Esophagus squamous epithelium (tissue), 5 donors: ENCODE results near the gene ARVCF. TPM values are rescaled to one million over a fixed set of nuclear protein-coding genes. Genes with fewer than 3 reads are reported as not detected.

Source experiments
- DNase-seq: peaks from one replicate; lab custom pipeline; 2025; lab: John Stamatoyannopoulos, UW
- H3K27ac ChIP-seq, 4 donors: fragments of 200-600 bp; sonication (generic); one replicate each; pipeline ENCODE4 v1.5.1; 2016 to 2019; ENCODE audit warnings: mild to moderate bottlenecking in 1 of 4
- H3K27me3 ChIP-seq, 4 donors: fragments of 200-600 bp; sonication (generic); 1 replicate in 3 of 4; 2 replicates in 1 of 4; pipeline versions ENCODE4 v1.5.1 to v1.6.0; 2017 to 2021; ENCODE audit warnings: antibody characterized with exemption in 1 of 4
- H3K36me3 ChIP-seq, 3 donors: fragments of 200-600 bp; sonication (generic); one replicate each; pipeline ENCODE4 v1.5.1; 2016 to 2019
- H3K4me1 ChIP-seq, 3 donors: fragments of 200-600 bp; sonication (generic); one replicate each; pipeline ENCODE4 v1.5.1; 2017 to 2019
- H3K4me3 ChIP-seq, 4 donors: fragments of 200-600 bp; sonication (generic); 1 replicate in 3 of 4; 2 replicates in 1 of 4; pipeline ENCODE4 v1.5.1; 2016 to 2019; ENCODE audit warnings: mild to moderate bottlenecking in 2 of 4, moderate library complexity in 1 of 4
- H3K9me3 ChIP-seq, 3 donors: fragments of 200-600 bp; sonication (generic); one replicate each; pipeline ENCODE4 v1.5.1; 2016 to 2019
- CTCF ChIP-seq, 6 experiments: fragments of 450-650 bp in 4 of 6; fragments of 200-600 bp in 2 of 6; sonication (generic) in 2 of 6; IDR thresholded peaks; one replicate each; pipeline ENCODE4 v1.5.1; 2016 to 2019; ENCODE audit warnings: antibody characterized with exemption in 6 of 6, mild to moderate bottlenecking in 4 of 6, moderate library complexity in 4 of 6
- POLR2A ChIP-seq, 4 donors: fragments of 450-650 bp; IDR thresholded peaks; one replicate each; pipeline ENCODE4 v1.6.1; 2017; ENCODE audit warnings: antibody characterized with exemption in 4 of 4, mild to moderate bottlenecking in 4 of 4, moderate library complexity in 3 of 4
- WGBS, 2 donors: methylation state at CpG; one replicate each; pipeline ENCODE4 v1.1.5; 2018; 5-methylcytosine and 5-hydroxymethylcytosine counted together
- intact Hi-C: fragments of 100-400 bp; cut with DNase I; formaldehyde crosslinking; loops from one replicate; pipeline ENCODE4 v1.15.0; 2022
- total RNA-seq, 4 donors: library from RNA; depleted of rRNA; stranded (reverse); fragments of >200 nt; gene quantifications; one replicate each; pipeline ENCODE4 v1.1.0, GENCODE V29; 2016
- donor health status: DM: yes; HTN: yes; CAD: no.

The ARVCF gene
- total RNA-seq, 4 donors from 2014 or later, result 3.1 to 10.9 (median 7.1) TPM

- no peaks in the 10 kb centered on the region for H3K9me3 ChIP-seq
- H3K36me3 ChIP-seq, result peaks cover 0 to 82% (median 14%) of the 10 kb centered on the region in 3 donors
- DNase-seq, result no peak
- 50 to 56% methylated on average over 2 to 3 of the region's 9 CpGs for WGBS, 2 donors
- no peaks in the 10 kb centered on the region for H3K27me3 ChIP-seq
- intact Hi-C loops, result loop anchor here (10.0 kb wide), 1 partner anchor 145 kb away; the partner anchor contains the start of genes RANBP1 and TRMT2A
- no peak overlapping the region for H3K27ac ChIP-seq
- TF ChIP-seq CTCF (IDR thresholded peaks at IDR 0.05) (no peak), POLR2A (IDR thresholded peaks at IDR 0.05) (no peak)
- H3K4me3 ChIP-seq, result no peak overlapping the region
- H3K4me1 ChIP-seq, result peaks cover 0 to 39% (median 3%) of the 10 kb centered on the region in 3 donors
Measured at GRCh38 chr22:19970031-19970478, 46.6 kb downstream of the ARVCF start.

GRCh38 chr22:19969141-19969928 lies 47.3 kb downstream of the ARVCF start:
- peaks cover 0 to 89% (median 21%) of the 10 kb centered on the region in 3 donors for H3K36me3 ChIP-seq
- intact Hi-C loops, result no loop called here
- H3K27ac ChIP-seq, result no peak overlapping the region
- DNase-seq, result no peak
- no peak overlapping the region for H3K4me3 ChIP-seq
- H3K27me3 ChIP-seq, result no peaks in the 10 kb centered on the region
- H3K4me1 ChIP-seq, result peaks cover 3 to 39% (median 3%) of the 10 kb centered on the region in 3 donors
- H3K9me3 ChIP-seq, result no peaks in the 10 kb centered on the region
- 68 to 73% methylated on average over 4 to 8 of the region's 11 CpGs for WGBS, 2 donors
- TF ChIP-seq CTCF (IDR thresholded peaks at IDR 0.05), result no peak
- no peak for TF ChIP-seq POLR2A (IDR thresholded peaks at IDR 0.05)

- DNase-seq, result no peak
Measured at GRCh38 chr22:19968450-19968891, 48.2 kb downstream of the ARVCF start.

GRCh38 chr22:19967850-19968449 lies 48.7 kb downstream of the ARVCF start:
- no peak overlapping the region for H3K4me3 ChIP-seq
- TF ChIP-seq CTCF (IDR thresholded peaks at IDR 0.05) (no peak), POLR2A (IDR thresholded peaks at IDR 0.05) (no peak)
- DNase-seq, result no peak
- intact Hi-C loops, result no loop called here
- H3K4me1 ChIP-seq, result peaks cover 4 to 46% (median 4%) of the 10 kb centered on the region in 3 donors
- no peaks in the 10 kb centered on the region for H3K9me3 ChIP-seq
- H3K27ac ChIP-seq, result no peak overlapping the region
- no peaks in the 10 kb centered on the region for H3K27me3 ChIP-seq
- peaks cover 0 to 93% (median 27%) of the 10 kb centered on the region in 3 donors for H3K36me3 ChIP-seq
- WGBS, 2 donors, result 63 to 69% methylated on average over 3 to 5 of the region's 7 CpGs

More at GRCh38 chr22:19968450-19968891, 48.2 kb downstream of the ARVCF start:
- WGBS, 2 donors, result 76 to 88% methylated on average over 5 to 16 of the region's 18 CpGs
- intact Hi-C loops, result no loop called here
- H3K9me3 ChIP-seq, result no peaks in the 10 kb centered on the region
- H3K36me3 ChIP-seq, result peaks cover 0 to 97% (median 27%) of the 10 kb centered on the region in 3 donors
- no peak overlapping the region for H3K27ac ChIP-seq
- no peak overlapping the region for H3K4me3 ChIP-seq
- TF ChIP-seq CTCF (IDR thresholded peaks at IDR 0.05), result no peak
- no peak for TF ChIP-seq POLR2A (IDR thresholded peaks at IDR 0.05)
- H3K4me1 ChIP-seq, result peaks cover 3 to 41% (median 4%) of the 10 kb centered on the region in 3 donors
- H3K27me3 ChIP-seq, result no peaks in the 10 kb centered on the region
